Muscle layer of duodenum (tissue), 2 donors: ENCODE results near the gene RTL1.

Source experiments
- H3K27ac ChIP-seq: one replicate; pipeline ENCODE4 v1.7.0; 2013; ENCODE audit warnings: mild to moderate bottlenecking, low read length
- H3K27me3 ChIP-seq: one replicate; pipeline ENCODE4 v1.7.0; 2013; ENCODE audit warnings: low read depth, mild to moderate bottlenecking, control low read depth, low read length
- H3K36me3 ChIP-seq, 2 donors: one replicate each; pipeline ENCODE4 v1.7.0; 2013; ENCODE audit warnings: low read length in 2 of 2, control low read depth in 1 of 2, mild to moderate bottlenecking in 1 of 2; ENCODE audit not compliant: insufficient read depth in 2 of 2, control insufficient read depth in 1 of 2
- H3K4me1 ChIP-seq, 2 donors: one replicate each; pipeline ENCODE4 v1.7.0; 2013; ENCODE audit warnings: low read length in 2 of 2, mild to moderate bottlenecking in 2 of 2, control low read depth in 1 of 2, moderate library complexity in 1 of 2; ENCODE audit not compliant: insufficient read depth in 2 of 2, control insufficient read depth in 1 of 2
- H3K4me3 ChIP-seq, 2 donors: one replicate each; pipeline ENCODE4 v1.7.0; 2013; ENCODE audit warnings: low read length in 2 of 2, low read depth in 1 of 2, mild to moderate bottlenecking in 1 of 2
- H3K9me3 ChIP-seq, 2 donors: one replicate each; pipeline ENCODE4 v1.7.0; 2013; ENCODE audit warnings: low read length in 2 of 2, control low read depth in 1 of 2, mild to moderate bottlenecking in 1 of 2; ENCODE audit not compliant: control insufficient read depth in 1 of 2
- donor health status: healthy.

The RTL1 gene

GRCh38 chr14:100851946-100852620 lies 51.4 kb downstream of the RTL1 start:
- Histone ChIP-seq H3K27ac (no peak overlapping the region), H3K9me3 (no peaks in the 10 kb centered on the region), H3K27me3 (no peaks in the 10 kb centered on the region), H3K4me3 (no peak overlapping the region), H3K4me1 (no peaks in the 10 kb centered on the region), H3K36me3 (no peaks in the 10 kb centered on the region)

- H3K9me3 ChIP-seq = no peaks in the 10 kb centered on the region
- H3K36me3 ChIP-seq = no peaks in the 10 kb centered on the region
- no peak overlapping the region for H3K4me3 ChIP-seq
- H3K4me1 ChIP-seq = no peaks in the 10 kb centered on the region
- no peaks in the 10 kb centered on the region for H3K27me3 ChIP-seq
- no peak overlapping the region for H3K27ac ChIP-seq
Measured at GRCh38 chr14:100851586-100851916, 52.0 kb downstream of the RTL1 start.

- no peaks in the 10 kb centered on the region for H3K36me3 ChIP-seq
- no peaks in the 10 kb centered on the region for H3K4me1 ChIP-seq
- H3K27ac ChIP-seq = no peak overlapping the region
- no peak overlapping the region for H3K4me3 ChIP-seq
- no peaks in the 10 kb centered on the region for H3K9me3 ChIP-seq
- H3K27me3 ChIP-seq = no peaks in the 10 kb centered on the region
Measured at GRCh38 chr14:100850841-100851585, 52.5 kb downstream of the RTL1 start.

GRCh38 chr14:100849115-100849781 lies 54.3 kb downstream of the RTL1 start:
- Histone ChIP-seq H3K27ac (no peak overlapping the region), H3K9me3 (no peaks in the 10 kb centered on the region)

GRCh38 chr14:100846309-100846859 lies 57.1 kb downstream of the RTL1 start:
- no peak overlapping the region for H3K27ac ChIP-seq
- H3K36me3 ChIP-seq = no peaks in the 10 kb centered on the region
- peaks cover 0 to 16% of the 10 kb centered on the region in 2 donors for H3K4me1 ChIP-seq
- H3K4me3 ChIP-seq = no peak overlapping the region
- no peaks in the 10 kb centered on the region for H3K9me3 ChIP-seq
- no peaks in the 10 kb centered on the region for H3K27me3 ChIP-seq

More at GRCh38 chr14:100849115-100849781, 54.3 kb downstream of the RTL1 start:
- peak overlapping the region in 1 of 2 donors; percentile 1 for H3K4me3 ChIP-seq
- H3K27me3 ChIP-seq = no peaks in the 10 kb centered on the region
- no peaks in the 10 kb centered on the region for H3K4me1 ChIP-seq
- H3K36me3 ChIP-seq = no peaks in the 10 kb centered on the region

GRCh38 chr14:100845341-100845740 lies 58.2 kb downstream of the RTL1 start:
- no peak overlapping the region for H3K4me3 ChIP-seq
- no peaks in the 10 kb centered on the region for H3K36me3 ChIP-seq
- H3K27me3 ChIP-seq = no peaks in the 10 kb centered on the region
- no peaks in the 10 kb centered on the region for H3K9me3 ChIP-seq
- H3K4me1 ChIP-seq = peaks cover 0 to 16% of the 10 kb centered on the region in 2 donors
- H3K27ac ChIP-seq = no peak overlapping the region

GRCh38 chr14:100844846-100845245 lies 58.7 kb downstream of the RTL1 start:
- Histone ChIP-seq H3K27ac (no peak overlapping the region), H3K9me3 (no peaks in the 10 kb centered on the region), H3K36me3 (no peaks in the 10 kb centered on the region)

GRCh38 chr14:100844421-100844820 lies 59.1 kb downstream of the RTL1 start:
- no peaks in the 10 kb centered on the region for H3K36me3 ChIP-seq
- peaks cover 0 to 16% of the 10 kb centered on the region in 2 donors for H3K4me1 ChIP-seq
- no peak overlapping the region for H3K4me3 ChIP-seq
- H3K27ac ChIP-seq = no peak overlapping the region
- H3K27me3 ChIP-seq = no peaks in the 10 kb centered on the region
- no peaks in the 10 kb centered on the region for H3K9me3 ChIP-seq

More at GRCh38 chr14:100844846-100845245, 58.7 kb downstream of the RTL1 start:
- Histone ChIP-seq H3K27me3 (no peaks in the 10 kb centered on the region), H3K4me3 (no peak overlapping the region), H3K4me1 (peaks cover 0 to 16% of the 10 kb centered on the region in 2 donors)

GRCh38 chr14:100844082-100844408 lies 59.5 kb downstream of the RTL1 start:
- Histone ChIP-seq H3K4me3 (no peak overlapping the region), H3K27me3 (no peaks in the 10 kb centered on the region), H3K36me3 (no peaks in the 10 kb centered on the region), H3K27ac (no peak overlapping the region), H3K4me1 (peaks cover 0 to 16% of the 10 kb centered on the region in 2 donors), H3K9me3 (no peaks in the 10 kb centered on the region)

GRCh38 chr14:100842799-100843198 lies 60.7 kb downstream of the RTL1 start:
- H3K4me3 ChIP-seq = no peak overlapping the region
- H3K27me3 ChIP-seq = no peaks in the 10 kb centered on the region
- H3K4me1 ChIP-seq = peaks cover 0 to 16% of the 10 kb centered on the region in 2 donors
- H3K27ac ChIP-seq = no peak overlapping the region
- H3K36me3 ChIP-seq = no peaks in the 10 kb centered on the region
- no peaks in the 10 kb centered on the region for H3K9me3 ChIP-seq

- Histone ChIP-seq H3K4me3 (no peak overlapping the region), H3K36me3 (no peaks in the 10 kb centered on the region), H3K27ac (no peak overlapping the region), H3K27me3 (no peaks in the 10 kb centered on the region), H3K9me3 (no peaks in the 10 kb centered on the region), H3K4me1 (peaks cover 0 to 16% of the 10 kb centered on the region in 2 donors)
Measured at GRCh38 chr14:100841761-100842403, 61.6 kb downstream of the RTL1 start.
